PC-3 (cell line): ENCODE measurements around the gene C18orf32. TPM values are rescaled to one million over a fixed set of nuclear protein-coding genes. Genes with fewer than 3 reads are reported as not detected.

Experiments used
- ATAC-seq: fragments of 200-7000 bp; cut with Tn5 transposase; 2 replicates; pipeline ENCODE4 v1.9.1; 2020; ENCODE audit warnings: mild to moderate bottlenecking, moderate library complexity
- BruUV-seq: library from RNA; stranded (reverse); fragments of 400-500 nt; replicated peaks from 2 replicates; lab custom pipeline; 2021; lab: Mats Ljungman, UMichigan
- CTCF ChIA-PET: fragments of 300-600 bp; sonication (Branson Sonifier 250); formaldehyde crosslinking; loops from one replicate; lab custom pipeline; 2022; ENCODE audit warnings: antibody characterized with exemption; lab: Charles Lee
- POLR2A ChIA-PET: fragments of 300-600 bp; sonication (Branson Sonifier 250); formaldehyde crosslinking; loops from one replicate; lab custom pipeline; 2022; ENCODE audit warnings: antibody characterized with exemption; ENCODE audit not compliant: unreplicated experiment; lab: Charles Lee
- DNase-seq: peaks from one replicate; pipeline ENCODE4 v3.0.0-alpha.2; 2015
- H2AFZ ChIP-seq: fragments of 300-600 bp; sonication (generic); 2 replicates; pipeline ENCODE4 v1.6.0; 2016; ENCODE audit warnings: antibody characterized with exemption, low read length
- H3F3A ChIP-seq: fragments of 300-600 bp; sonication (generic); one replicate; pipeline ENCODE4 v1.6.0; 2017; ENCODE audit warnings: antibody characterized with exemption, low read length, control low read depth, mild to moderate bottlenecking; ENCODE audit not compliant: unreplicated experiment
- H3K27ac ChIP-seq: fragments of 300-600 bp; sonication (generic); 2 replicates; pipeline ENCODE4 v1.5.1; 2016; ENCODE audit warnings: mild to moderate bottlenecking, low read length
- H3K27me3 ChIP-seq: fragments of 300-600 bp; sonication (generic); 2 replicates; pipeline ENCODE4 v1.6.1; 2016; ENCODE audit warnings: low read length, mixed read lengths
- H3K36me3 ChIP-seq: fragments of 300-600 bp; sonication (generic); 2 replicates; pipeline ENCODE4 v1.6.1; 2016; ENCODE audit warnings: low read depth, mixed run types, low read length, mixed read lengths
- H3K4me1 ChIP-seq: fragments of 300-600 bp; sonication (generic); 2 replicates; pipeline ENCODE4 v1.5.1; 2016; ENCODE audit warnings: low read length; ENCODE audit not compliant: insufficient read depth
- H3K4me2 ChIP-seq: fragments of 300-600 bp; sonication (generic); 2 replicates; pipeline ENCODE4 v1.6.0; 2016; ENCODE audit warnings: low read length
- H3K4me3 ChIP-seq: fragments of 300-600 bp; sonication (generic); 2 replicates; pipeline ENCODE4 v1.5.1; 2016; ENCODE audit warnings: mild to moderate bottlenecking, low read length, mixed read lengths
- H3K79me2 ChIP-seq: fragments of 300-600 bp; sonication (generic); 2 replicates; pipeline ENCODE4 v1.6.1; 2017; ENCODE audit warnings: low read length, mixed read lengths
- H3K9ac ChIP-seq: fragments of 300-600 bp; sonication (generic); 2 replicates; pipeline ENCODE4 v1.6.0; 2016; ENCODE audit warnings: mild to moderate bottlenecking, low read length
- H3K9me2 ChIP-seq: fragments of 300-600 bp; sonication (generic); replicated peaks from 2 replicates; pipeline ENCODE4 v1.6.1; 2016; ENCODE audit warnings: mixed run types, low read length, mixed read lengths
- H3K9me3 ChIP-seq: fragments of 300-600 bp; sonication (generic); 2 replicates; pipeline ENCODE4 v1.6.1; 2016; ENCODE audit warnings: low read length, mixed read lengths
- H4K20me1 ChIP-seq: fragments of 300-600 bp; sonication (generic); 2 replicates; pipeline ENCODE4 v1.6.1; 2016; ENCODE audit warnings: low read length, mixed read lengths
- EZH2 ChIP-seq: fragments of 300-600 bp; sonication (generic); IDR thresholded peaks from one replicate; pipeline ENCODE4 v1.6.1; 2017; ENCODE audit warnings: antibody characterized with exemption, mild to moderate bottlenecking, low read length; ENCODE audit not compliant: unreplicated experiment
- EZH2phosphoT487 ChIP-seq: fragments of 300-600 bp; sonication (generic); IDR thresholded peaks from 2 replicates; pipeline ENCODE4 v1.6.1; 2018; ENCODE audit warnings: mild to moderate bottlenecking, antibody characterized with exemption, low read length, borderline replicate concordance
- intact Hi-C: fragments of 100-400 bp; cut with micrococcal nuclease; formaldehyde crosslinking; loops from 2 replicates; pipeline ENCODE4 v1.9.0; 2023
- total RNA-seq: library from RNA; depleted of rRNA; stranded (reverse); fragments of >200 nt; gene quantifications from 2 replicates; pipeline ENCODE4 v1.2.3, GENCODE V29; 2014
- TF ChIP-seq, protein P1 (sequence below): fragments of 300-600 bp; sonication (generic); conservative IDR thresholded peaks from 2 replicates; pipeline ENCODE4 v1.5.1; 2017; ENCODE audit warnings: antibody characterized with exemption, low read depth, mild to moderate bottlenecking, low read length

The C18orf32 gene
- total RNA-seq, 1 experiment from 2014 or later = 5.7 TPM

DNA sequence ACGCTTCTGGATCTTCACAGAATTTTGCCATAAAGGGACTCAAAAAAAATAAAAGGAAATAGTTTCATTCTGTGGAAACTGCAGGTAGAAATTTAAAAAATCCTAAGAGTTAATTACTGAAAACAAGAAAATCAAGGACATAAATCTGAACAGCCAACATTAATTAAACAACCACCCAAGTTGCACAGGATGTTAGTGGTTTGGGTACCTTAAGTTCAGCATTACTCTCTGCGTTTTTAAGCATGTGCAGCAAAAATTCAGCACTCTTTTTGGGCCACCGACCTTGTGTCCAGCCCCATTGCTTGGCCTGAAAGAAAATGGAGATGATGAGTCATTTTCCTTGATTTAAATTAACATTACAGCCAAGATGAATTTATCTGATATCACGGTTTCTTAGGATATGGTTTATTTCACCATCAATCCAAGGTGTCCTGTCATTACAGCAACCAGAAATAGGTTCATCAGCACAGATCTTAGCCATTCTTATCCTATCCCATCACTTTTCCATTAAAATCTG, 3.3 kb upstream of the C18orf32 start:
- peaks cover 15% of the 10 kb centered on the region; the same call in 1 of the 2 replicates for H3K4me1 ChIP-seq
- H3K36me3 ChIP-seq = peaks cover 23% of the 10 kb centered on the region
- BruUV-seq = no TSS peak
- TF ChIP-seq, protein P1, sequence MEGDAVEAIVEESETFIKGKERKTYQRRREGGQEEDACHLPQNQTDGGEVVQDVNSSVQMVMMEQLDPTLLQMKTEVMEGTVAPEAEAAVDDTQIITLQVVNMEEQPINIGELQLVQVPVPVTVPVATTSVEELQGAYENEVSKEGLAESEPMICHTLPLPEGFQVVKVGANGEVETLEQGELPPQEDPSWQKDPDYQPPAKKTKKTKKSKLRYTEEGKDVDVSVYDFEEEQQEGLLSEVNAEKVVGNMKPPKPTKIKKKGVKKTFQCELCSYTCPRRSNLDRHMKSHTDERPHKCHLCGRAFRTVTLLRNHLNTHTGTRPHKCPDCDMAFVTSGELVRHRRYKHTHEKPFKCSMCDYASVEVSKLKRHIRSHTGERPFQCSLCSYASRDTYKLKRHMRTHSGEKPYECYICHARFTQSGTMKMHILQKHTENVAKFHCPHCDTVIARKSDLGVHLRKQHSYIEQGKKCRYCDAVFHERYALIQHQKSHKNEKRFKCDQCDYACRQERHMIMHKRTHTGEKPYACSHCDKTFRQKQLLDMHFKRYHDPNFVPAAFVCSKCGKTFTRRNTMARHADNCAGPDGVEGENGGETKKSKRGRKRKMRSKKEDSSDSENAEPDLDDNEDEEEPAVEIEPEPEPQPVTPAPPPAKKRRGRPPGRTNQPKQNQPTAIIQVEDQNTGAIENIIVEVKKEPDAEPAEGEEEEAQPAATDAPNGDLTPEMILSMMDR = no peak
- TF ChIP-seq EZH2 (no peak), EZH2phosphoT487 (no peak)
- peaks cover 18% of the 10 kb centered on the region for H3F3A ChIP-seq
- H3K4me2 ChIP-seq = peak overlapping the region; percentile 89
- H3K9ac ChIP-seq = peak overlapping the region; percentile 100
- 0 out of 2 replicates have a peak overlapping the region, but pooled peaks have one; percentile 3 for H3K27ac ChIP-seq
- ChIA-PET POLR2A (no interaction called here), CTCF (no interaction called here)
- no peaks in the 10 kb centered on the region for H3K9me2 ChIP-seq
- H2AFZ ChIP-seq = no peak overlapping the region
- peaks cover 23% of the 10 kb centered on the region for H4K20me1 ChIP-seq
- no peaks in the 10 kb centered on the region for H3K9me3 ChIP-seq
- peaks cover 40% of the 10 kb centered on the region for H3K79me2 ChIP-seq
- intact Hi-C loops = no loop called here
- no peak for ATAC-seq
- no peaks in the 10 kb centered on the region for H3K27me3 ChIP-seq
- peak overlapping the region; percentile 90 for H3K4me3 ChIP-seq
- DNase-seq = no peak

DNA sequence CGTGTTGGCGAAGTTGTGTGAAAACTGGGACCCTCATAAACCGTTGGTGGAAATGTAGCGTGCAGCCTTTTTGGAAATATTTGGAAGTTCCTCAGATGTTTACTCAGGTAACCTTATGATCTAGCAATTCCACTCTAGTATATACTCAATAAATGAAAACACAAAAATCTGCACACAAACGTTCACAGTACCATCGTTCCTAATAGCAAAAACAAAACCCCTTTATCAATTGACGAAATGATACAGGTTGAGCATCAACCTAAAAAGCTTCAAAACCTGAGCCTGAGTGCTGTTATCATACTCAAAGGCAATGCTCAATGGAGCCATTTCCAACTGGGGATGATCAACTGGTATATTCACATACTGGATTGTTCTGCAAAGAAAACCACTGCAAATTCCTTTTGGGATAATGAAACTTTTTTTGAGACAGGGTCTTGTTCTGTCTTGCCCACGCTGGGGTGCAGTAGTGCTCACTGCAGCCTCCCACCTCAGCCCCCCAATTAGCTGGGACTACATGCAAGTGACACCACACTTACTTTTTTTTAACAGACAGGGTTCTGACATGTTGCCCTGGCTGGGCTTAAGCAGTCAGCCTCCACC, 777 bp upstream of the C18orf32 start:
- H2AFZ ChIP-seq = no peak overlapping the region
- peaks cover 15% of the 10 kb centered on the region; the same call in 1 of the 2 replicates for H3K4me1 ChIP-seq
- no peaks in the 10 kb centered on the region for H3K9me3 ChIP-seq
- H3K9me2 ChIP-seq = no peaks in the 10 kb centered on the region
- H3K27me3 ChIP-seq = no peaks in the 10 kb centered on the region
- no peak for TF ChIP-seq EZH2phosphoT487
- no peak for TF ChIP-seq EZH2
- TF ChIP-seq, protein P1 = no peak
- 0 out of 2 replicates have a peak overlapping the region, but pooled peaks have one; percentile 48 for H3K27ac ChIP-seq
- no TSS peak for BruUV-seq
- POLR2A ChIA-PET = no interaction called here
- DNase-seq = no peak
- H3K79me2 ChIP-seq = peaks cover 40% of the 10 kb centered on the region
- CTCF ChIA-PET = interaction anchor here (0.5 to 0.6 kb wide), 2 partner anchors 23 to 213 kb away, joined by 3 to 5 read pairs; no protein-coding TSS in a partner anchor
- peaks cover 18% of the 10 kb centered on the region for H3F3A ChIP-seq
- H3K4me2 ChIP-seq = peak overlapping the region; percentile 83
- ATAC-seq = no peak
- H3K4me3 ChIP-seq = peak overlapping the region; percentile 85; the same call in 1 of the 2 replicates
- intact Hi-C loops = no loop called here
- 0 out of 2 replicates have a peak overlapping the region, but pooled peaks have one; percentile 20 for H3K9ac ChIP-seq
- H4K20me1 ChIP-seq = peaks cover 23% of the 10 kb centered on the region
- peaks cover 23% of the 10 kb centered on the region for H3K36me3 ChIP-seq

- Histone ChIP-seq H3K4me3 (peak overlapping the region; percentile 85), H3F3A (peaks cover 18% of the 10 kb centered on the region), H3K36me3 (peaks cover 22% of the 10 kb centered on the region), H3K79me2 (peaks cover 32% of the 10 kb centered on the region), H3K27me3 (no peaks in the 10 kb centered on the region), H3K9me3 (no peaks in the 10 kb centered on the region), H3K4me1 (peaks cover 15% of the 10 kb centered on the region; the same call in 1 of the 2 replicates), H4K20me1 (peaks cover 22% of the 10 kb centered on the region), H3K9ac (peak overlapping the region; percentile 75), H3K9me2 (no peaks in the 10 kb centered on the region), H3K4me2 (peak overlapping the region; percentile 83), H2AFZ (0 out of 2 replicates have a peak overlapping the region, but pooled peaks have one; percentile 42), H3K27ac (peak overlapping the region; percentile 48)
- no peak for DNase-seq
- TF ChIP-seq EZH2phosphoT487 (no peak), EZH2 (no peak)
- TF ChIP-seq, protein P1 = no peak
- ChIA-PET POLR2A (no interaction called here), CTCF (no interaction called here)
- intact Hi-C loops = no loop called here
- no TSS peak for BruUV-seq
- peak; percentile 23 for ATAC-seq
These were observed 455 bp downstream of the C18orf32 start for GRCh38 chr18:49486606-49486952.
